Dedifferentiated amniotic fluid mesenchymal stem cell (primary cell): ENCODE results near the gene RETREG1.
A peak's percentile ranks its signal among the peaks of the same experiment; 100 is the strongest.

Experiments
- DNase-seq: peaks from one replicate; pipeline ENCODE4 v3.0.0-alpha.2; 2016; ENCODE audit errors: extremely low spot score

Gene RETREG1

DNA sequence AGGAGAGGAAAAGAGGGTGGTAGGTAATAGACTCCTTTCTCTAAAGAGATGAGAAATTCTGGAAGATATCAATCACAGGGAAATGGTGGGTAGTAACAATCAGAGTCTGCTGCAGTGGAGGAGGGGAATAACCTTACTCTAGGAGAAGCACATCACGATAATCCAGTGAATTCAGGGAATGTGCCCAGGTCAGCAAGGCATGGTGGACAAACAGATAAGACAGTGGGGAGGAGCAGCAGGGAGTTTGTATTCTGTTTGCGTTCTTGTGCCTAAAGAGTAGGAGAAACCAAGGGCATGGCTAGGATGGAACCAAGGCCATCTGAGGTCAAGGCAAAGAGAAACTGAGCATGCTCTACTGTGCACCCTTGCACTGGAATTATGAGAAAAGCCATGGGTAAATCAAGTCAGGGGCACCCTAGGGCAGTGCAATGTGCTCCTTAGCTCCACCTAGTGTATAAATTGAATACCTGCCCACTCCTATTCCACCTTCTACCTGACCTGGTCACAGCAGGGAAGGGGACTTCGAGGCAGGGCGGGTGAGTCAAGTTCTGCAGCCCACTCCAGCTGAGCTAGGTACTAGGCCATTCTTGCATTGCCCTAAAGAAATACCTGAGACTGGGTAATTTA is 31.6 kb downstream of the RETREG1 start:
- DNase-seq = no peak

DNA sequence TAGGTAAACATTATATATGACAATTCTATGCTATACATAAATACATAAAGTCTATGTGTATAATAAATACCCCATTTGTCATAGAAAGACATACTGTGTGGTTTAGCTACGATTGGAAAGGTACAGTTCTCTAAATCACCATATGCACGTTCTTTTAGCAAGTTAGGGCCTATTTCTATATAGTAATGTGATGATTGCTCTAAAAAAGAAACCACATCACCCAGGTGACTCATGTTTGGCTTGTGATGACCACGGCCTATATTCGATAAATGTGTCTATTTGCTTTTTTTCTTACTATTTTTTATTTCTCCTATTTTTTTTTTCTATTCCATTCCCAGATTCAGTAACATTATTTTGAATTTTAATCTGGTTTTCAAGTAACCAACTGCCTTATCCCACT is 34.7 kb downstream of the RETREG1 start:
- DNase-seq = no peak

DNA sequence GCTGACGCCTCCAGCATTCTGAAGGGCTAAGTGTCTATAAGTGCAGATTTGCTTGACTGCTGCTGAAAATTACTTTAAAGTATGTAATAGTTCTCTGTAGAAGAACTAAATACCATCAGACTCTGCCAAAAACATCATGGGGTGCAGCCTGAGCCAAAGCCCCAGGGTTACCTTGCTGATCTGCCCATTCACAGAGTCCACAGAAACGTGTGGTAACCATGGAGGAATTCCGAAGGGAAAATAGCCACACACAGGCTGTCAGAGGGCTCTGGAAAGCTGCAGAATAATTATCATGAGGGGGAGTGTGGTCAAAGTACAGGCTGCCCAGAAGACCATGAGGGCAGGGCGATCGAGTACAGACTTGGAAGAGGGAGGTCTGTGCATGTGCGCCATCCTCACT is 36.4 kb downstream of the RETREG1 start:
- DNase-seq = no peak

DNA sequence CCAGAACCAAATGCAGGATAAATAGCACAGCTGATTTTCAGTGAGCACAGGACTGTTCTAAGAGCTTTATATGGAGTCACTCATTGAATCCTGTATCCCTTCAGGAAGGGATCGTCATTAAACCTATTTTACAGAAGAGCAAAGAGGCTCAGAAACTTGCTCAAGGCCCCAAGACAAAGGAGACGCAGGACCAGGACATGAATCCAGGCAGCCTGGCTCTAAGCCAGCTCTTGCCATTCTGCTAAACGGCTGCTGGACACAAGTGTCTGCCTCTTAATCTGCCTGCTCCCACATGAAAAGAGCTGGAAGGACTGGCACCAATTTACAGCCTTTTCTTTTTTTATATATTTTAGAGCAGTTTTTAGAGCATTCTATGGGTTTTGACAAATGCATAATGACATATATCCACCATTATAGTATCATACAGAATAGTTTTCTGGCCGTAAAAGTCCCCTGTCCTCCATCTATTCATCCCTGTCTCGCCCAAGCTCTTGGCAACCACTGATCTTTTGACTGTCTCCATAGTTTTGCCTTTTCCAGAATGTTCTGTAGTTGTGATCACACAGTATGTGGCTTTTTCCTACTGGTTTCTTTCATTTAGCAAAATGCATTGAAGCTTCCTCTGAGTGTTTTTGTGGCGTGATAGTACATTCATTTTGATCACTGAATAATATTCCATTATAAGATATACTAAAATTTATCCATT is 37.5 kb downstream of the RETREG1 start:
- DNase-seq = no peak

DNA sequence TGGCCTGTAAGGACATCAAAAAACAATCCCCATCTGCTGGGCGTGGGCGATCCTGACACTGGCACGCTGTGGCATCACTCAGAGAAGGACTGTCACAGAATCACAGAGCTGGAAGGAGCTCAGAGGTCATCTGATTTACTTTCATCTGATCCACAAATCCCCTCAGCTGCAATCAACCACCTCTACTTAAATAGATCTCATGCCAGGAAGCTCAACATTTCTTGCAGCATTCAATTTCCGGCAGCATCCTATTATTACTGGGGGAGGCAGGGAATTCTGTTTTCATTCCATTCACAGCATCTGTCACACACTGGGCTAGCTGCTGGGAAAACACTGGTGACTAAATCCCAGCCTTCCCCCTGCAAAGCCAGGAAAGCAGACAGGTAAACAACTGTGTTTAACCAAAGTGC is 38.3 kb downstream of the RETREG1 start:
- no peak for DNase-seq

DNA sequence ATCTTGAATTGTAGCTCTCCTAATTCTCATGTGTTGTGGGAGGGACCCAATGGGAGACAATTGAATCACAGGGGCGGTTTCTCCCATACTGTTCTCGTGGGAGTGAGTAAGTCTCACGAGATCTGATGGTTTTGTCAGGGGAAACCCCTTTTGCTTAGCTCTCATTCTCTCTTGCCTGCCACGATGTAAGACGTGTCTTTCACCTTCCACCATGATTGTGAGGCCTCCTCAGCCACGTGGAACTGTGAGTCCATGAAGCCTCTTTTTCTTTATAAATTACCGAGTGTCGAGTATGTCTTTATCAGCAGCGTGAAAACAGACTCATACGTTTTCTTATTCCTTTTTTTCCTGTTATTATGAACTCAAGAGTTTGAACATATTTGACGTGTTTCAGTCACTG is 39.1 kb downstream of the RETREG1 start:
- no peak for DNase-seq

DNA sequence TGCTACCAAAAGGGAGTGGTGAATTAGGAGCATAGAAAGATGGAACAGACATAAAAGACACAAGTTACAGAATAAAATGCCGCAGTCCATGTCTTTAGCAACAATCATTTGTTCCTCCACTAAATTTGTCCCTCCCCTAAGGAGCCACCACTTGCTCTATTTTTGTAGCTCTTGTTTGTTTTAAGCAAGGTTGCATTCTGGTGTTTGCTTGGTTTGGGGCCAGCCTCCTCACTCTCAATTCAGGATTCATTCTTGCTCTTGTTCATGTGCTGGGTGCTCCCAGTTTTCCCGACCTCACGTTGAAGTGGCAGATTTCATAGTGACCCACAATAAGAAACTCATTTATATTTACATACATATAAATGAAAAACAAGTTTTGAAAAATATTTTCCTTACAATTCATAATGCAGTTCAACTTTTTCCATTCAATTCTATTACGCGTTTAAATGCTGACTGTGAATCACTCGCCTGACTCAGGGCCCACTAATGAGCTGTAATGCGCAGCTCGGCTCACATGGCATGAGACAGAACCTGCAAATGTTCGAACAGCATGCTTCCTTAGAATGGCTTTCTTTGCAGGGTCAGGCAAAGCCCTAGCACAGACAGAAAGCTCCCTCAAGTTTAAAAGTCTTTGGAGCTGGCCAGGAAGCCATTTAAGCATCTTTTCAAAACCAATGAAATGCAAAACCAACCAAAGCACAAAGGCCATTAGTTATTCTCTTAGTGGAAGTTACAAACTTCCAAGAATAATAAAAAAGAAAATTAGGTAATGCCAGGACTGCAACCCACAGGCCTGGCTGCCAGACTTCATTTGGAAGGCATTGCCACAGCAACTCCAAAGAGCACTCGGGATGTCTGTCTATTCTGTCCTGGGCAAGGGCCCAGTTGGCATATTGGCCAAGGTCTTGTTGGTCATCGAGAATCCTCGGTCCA is 41.7 kb downstream of the RETREG1 start:
- DNase-seq = peak; percentile 81

DNA sequence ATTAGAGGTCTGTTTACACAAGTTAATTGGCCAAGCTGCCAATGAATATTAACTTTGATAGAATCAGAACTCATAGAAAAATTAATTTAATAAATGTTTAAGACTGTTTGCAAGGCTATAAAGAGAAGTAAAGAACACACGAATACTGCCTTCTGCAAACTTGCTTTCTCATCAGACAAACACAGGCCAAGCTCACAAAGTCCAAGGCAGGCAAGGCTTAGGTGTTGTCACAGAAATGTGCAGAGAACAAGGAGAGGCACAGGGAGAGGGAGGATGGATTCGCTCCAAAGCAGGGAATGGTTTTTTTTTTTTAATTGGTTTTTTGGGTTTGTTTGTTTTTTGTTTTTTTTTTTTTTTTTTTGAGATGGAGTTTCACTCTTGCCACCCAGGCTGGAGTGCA is 43.4 kb downstream of the RETREG1 start:
- no peak for DNase-seq

DNA sequence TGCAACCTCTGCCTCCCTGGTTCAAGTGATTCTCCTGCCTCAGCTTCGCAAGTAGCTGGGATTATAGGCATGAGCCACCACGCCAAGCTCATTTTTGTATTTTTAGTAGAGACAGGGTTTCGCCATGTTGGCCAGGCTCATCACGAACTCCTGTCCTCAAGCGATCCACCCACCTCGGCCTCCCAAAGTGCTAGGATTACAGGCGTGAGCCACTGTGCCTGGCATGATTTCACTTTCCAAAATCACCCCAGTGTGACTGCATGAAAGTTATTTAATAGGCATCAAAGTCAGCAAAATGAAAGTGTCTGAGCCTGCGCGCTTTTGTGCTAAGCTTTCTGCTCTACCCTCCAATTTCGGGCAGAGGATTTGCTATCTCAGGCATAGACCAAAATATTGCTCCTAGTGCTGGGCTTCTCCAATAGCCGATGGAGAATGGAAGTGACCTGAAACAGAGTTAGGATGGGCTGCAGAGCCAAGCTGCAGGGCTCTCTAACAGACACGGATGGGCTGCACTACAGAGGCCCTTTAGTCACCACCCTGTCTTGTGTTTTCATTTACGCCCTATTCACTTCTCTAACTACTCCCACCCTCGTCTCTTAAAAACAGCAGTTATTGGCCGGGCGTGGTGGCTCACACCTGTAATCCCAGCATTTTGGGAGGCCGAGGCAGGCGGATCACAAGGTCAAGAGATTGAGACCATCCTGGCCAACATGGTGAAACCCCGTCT is 44.3 kb downstream of the RETREG1 start:
- no peak for DNase-seq

DNA sequence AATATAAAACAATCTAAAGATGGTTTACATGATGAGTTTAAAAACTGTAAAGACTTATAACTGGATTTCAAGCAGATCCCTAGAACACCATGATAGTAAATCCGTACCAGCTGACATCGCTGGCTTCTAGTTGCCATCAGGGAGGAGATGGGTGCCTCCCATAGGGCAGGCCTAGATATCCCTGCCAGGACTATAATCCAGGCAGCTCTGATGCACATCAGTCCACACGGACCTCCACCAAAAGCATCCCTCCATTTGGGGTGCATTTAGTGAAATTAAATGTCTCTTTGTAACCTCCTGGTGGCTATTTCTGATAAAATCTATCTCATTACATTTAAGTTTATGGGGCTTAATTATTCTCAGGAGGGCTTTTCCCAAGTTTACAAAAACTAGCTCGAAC is 45.8 kb downstream of the RETREG1 start:
- DNase-seq = no peak

DNA sequence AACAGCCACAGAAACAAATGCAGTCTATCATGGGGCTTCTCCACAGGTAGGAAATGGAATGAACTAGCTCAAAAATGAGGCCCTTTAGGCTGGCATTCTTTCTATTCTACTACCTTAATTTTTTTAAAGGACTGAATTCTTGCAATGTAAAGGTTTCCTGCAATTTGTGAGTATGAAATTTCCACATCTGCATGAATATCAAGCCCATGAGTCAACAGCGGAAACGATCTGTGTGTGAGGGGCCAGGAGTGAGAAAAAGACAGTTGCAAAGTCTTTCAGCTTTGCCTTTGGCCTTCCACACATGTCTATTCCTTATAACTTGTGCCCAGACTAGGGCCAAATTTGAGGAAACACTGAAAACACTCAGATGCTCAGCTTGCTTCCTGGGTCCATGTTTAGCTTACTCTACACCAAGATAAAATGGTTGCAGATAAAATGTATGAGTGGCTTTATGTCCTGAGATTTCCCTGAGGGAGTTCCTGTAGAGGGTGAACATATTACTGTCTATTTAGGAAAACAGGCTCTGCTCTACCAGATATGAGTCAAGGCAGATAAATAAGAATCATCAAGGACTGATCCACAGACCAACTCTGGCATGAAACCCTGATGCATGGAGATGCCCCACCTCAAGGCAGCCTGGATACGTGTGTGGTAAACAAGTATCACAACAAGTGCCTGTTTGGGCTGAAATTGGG is 46.5 kb downstream of the RETREG1 start:
- DNase-seq = no peak

DNA sequence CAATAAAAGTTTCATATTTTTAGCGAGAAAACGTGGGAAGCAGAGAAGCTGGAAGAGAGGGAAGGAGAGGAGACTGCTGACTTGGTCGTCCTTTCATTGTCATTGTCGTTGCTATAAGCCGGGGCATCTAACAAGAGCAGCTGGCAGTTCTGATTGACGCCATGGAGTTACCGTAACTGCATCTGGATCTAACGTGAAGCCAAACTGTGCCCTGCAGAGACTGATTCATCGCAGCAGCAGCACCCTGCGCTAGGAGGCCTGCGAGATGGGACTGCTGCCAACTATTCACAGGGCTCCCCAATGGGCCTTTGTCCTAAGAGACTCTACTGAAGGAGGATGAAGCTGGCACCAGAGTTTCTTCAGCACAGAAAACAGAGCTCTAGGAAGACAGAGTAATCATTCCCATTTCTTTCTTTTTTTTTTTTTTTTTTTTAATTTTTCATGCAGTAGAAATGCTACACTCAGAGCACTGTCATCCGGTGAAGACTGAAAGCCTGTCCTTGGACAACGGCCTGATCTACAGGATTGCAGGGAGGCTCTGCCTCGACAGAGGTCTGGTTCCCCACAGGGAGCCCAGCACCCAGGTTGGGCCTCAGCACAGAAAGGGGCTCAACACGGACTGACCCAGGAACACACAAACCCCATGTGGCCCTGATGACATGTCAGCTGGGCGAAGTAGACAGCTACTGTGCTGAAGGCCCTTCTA is 47.8 kb downstream of the RETREG1 start:
- DNase-seq = no peak

DNA sequence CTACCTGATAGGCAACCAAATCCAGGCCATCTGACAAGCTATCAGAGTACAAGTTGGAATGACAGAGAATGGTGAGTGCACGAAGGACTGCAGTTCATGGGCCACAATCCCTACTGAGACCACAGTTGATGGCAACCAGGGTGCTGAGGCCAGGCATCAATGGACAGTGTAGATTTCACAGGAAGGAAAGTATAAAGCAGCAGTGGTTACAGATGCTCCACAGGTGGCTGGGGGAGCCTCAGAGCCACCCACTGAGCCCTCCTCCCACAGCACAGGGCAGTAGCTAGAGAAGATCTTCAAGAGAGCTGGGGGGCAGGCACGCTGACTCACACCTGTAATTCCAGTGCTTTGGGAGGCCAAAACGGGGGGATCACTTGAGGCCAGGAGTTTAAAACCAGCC is 49.4 kb downstream of the RETREG1 start:
- no peak for DNase-seq

DNA sequence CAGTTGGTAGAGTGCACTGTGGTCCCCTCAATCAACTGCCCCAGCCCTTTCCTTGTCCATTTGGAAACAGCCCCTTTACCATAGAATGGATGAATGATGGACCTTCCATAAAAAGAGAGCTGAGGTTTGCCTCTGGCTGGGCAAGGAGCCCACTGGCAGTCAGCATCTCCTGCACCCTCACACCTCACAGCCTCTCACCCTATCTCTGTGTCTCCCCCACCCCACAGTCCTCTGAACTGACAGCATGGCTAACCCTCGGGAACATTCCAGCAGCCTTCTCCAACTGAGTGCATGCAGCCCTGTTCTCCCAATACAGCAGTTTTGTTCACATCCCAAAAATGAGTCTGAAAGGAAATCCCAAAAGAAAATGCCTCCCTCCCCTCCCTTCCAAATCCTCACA is 51.7 kb downstream of the RETREG1 start:
- no peak for DNase-seq

DNA sequence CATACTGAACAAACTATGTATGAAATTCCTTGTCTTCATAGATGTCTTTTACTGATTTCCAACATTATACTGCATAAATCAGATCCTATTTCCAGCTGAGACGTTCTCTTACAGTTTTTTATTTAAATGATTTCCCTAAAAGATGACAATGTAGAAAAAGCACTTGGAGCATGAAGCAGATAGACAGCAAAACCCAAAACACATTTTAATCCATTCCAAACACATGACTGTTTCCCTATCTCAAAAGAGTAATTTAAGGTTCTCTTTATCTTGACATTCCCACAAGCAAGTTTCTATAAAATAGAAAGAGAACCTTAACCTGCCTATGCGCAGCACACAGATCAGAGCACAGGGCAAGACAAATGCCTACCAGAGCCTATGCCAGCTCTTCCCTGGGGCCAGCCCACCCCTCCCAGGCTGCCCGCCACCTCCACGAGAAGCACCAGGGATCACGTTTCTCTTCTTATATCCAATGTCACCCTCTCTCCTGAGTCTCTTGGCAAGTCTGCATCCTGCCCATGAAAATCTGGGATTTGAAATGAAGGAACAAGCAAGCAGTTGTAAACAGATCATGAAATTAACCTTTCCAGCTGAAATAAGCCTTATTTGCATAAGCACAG is 52.4 kb downstream of the RETREG1 start:
- DNase-seq = no peak

DNA sequence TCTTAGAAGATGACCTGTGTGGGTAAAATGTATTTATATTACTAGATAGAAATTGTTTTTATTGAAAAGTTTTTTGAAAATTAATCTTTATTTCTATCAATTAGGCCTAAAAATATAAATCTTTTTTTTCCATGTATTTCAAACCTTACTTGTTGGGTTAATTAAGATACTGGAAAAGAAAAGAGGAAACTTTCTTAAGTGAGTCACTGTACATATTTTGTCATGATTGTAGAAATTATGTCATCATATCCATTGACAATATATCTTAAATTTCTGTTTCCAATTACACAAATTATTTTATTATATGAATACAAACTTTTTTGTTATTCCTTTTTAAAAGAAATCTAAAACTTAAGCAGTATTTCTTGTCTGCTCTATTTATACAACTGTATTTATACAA is 53.1 kb downstream of the RETREG1 start:
- DNase-seq = no peak

DNA sequence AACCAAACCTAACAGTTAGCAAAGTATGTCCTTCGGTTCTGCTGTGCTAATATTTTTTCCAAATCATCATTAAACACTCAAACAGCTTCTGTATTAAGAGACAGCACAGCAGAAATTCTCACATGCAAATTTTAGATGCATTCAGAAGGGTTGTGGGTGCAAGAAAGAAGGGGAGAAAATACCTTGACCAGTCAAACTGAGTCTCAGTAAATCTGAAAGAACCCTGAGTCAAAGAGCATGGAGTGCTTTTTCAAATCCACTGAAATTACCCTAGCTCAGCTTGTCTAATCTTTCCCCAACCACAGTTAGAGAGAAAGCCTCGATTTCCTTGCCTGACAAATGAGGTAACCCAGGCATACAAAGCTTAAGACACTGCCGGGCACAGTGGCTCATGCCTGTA is 55.1 kb downstream of the RETREG1 start:
- no peak for DNase-seq

DNA sequence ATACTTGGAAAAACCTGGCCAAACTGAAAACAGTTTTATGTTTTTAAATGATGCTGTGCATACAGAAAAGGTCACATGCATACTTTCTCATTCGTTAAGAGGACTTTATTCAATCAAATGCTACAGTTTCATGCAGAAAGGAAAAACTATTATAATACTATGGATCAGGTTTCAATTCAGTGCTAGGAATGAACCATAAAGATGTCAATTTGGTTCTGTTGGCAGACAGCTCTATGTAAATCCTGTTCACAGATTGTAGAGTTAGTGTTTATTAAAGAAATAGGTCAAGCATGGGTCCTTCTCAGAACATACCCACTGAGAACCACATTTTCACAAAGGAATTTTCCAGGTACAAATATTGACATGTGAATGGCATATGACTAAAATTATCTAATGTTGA is 57.1 kb downstream of the RETREG1 start:
- DNase-seq = no peak

DNA sequence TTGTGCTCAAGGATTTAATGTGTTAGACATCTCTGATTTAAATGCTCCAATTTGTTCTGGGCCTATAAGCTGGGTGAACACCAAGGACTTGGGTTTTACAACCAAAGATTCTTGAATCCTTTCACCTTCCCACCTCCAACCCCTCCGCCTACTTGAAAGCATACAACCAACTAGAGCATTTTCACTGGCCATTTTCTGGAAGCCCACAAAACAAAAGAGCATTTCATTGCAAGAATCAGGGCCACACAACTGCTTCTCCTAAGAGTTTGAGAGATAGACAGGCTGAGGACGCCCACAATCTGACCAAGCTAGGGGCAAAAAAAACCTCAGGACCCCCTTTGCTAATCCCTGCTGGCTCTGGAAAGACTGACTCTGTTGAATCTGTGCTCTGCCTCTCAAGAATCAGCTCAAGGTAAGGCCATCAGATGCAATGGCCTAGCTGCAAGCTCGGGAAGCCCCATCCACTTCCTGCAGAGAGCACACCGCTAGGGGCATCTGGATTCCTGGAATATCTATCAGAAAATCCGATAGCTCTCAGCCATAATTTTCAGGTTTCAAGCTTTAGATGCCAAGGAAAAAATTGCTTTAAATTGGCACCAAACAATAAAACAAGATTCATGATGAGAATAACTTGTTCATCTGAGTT is 57.7 kb downstream of the RETREG1 start:
- no peak for DNase-seq

DNA sequence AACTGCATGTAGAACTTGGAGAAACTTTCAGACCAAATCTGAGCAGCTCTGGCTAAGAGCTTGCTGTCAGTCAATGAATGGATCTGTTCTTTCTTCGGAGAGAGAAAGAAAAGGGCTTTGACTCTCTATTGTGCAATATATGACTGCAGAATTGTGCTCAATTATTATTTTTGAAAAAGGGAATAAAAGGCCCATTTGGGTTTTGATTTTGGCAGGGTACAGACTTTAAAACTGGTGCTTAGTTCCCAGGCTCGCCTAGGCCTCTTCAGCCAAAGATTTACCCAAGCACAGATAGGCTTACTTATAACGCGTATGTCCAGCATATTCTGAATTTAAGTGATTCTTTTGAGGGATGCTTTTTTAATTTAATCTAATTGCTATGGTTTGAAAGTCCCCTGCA is 59.3 kb downstream of the RETREG1 start:
- no peak for DNase-seq
